ENCODE results near the gene PRRX2.
"Not testable (repeated sequence)": the region's sequence is repeated elsewhere in the genome, so short reads cannot be mapped to it uniquely, and the experiment has no call there.

DNA sequence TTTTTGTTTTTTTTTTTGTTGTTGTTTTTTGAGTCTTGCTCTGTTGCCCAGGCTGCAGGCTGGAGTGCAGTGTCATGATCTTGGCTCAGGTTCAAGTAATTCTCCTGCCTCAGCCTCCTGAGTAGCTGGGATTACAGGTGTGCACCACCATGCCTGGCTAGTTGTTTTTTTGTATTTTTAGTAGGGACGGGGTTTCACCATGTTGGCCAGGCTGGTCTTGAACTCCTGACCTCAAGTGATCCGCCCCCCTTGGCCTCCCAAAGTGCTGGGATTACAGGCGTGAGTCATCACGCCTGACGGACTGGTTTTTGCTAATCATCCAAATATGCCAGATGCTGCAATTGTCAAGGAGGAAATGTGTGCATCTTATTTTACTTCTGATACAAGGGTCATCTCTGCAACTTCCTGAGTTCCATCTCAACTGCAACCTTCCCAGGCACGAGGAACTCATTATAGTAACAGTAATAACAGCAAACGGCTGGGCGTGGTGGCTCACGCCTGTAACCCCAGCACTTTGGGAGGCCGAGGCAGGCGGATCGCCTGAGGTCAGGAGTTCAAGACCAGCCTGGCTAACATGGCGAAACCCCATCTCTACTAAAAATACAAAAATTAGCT, 97.0 kb downstream of the PRRX2 start:
- TF ChIP-seq, protein P1, sequence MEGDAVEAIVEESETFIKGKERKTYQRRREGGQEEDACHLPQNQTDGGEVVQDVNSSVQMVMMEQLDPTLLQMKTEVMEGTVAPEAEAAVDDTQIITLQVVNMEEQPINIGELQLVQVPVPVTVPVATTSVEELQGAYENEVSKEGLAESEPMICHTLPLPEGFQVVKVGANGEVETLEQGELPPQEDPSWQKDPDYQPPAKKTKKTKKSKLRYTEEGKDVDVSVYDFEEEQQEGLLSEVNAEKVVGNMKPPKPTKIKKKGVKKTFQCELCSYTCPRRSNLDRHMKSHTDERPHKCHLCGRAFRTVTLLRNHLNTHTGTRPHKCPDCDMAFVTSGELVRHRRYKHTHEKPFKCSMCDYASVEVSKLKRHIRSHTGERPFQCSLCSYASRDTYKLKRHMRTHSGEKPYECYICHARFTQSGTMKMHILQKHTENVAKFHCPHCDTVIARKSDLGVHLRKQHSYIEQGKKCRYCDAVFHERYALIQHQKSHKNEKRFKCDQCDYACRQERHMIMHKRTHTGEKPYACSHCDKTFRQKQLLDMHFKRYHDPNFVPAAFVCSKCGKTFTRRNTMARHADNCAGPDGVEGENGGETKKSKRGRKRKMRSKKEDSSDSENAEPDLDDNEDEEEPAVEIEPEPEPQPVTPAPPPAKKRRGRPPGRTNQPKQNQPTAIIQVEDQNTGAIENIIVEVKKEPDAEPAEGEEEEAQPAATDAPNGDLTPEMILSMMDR (IDR thresholded peaks at IDR 0.05) = not testable (repeated sequence)
- TF ChIP-seq POLR2A (IDR thresholded peaks at IDR 0.05) = not testable (repeated sequence)
